Endometrium (tissue), 2 donors: ENCODE results near the gene STBD1.
"Not testable (repeated sequence)": the region's sequence is repeated elsewhere in the genome, so short reads cannot be mapped to it uniquely, and the experiment has no call there.

Source experiments
- FAIRE-seq: peaks from 2 replicates; lab custom pipeline; 2012; peaks lifted over from hg19 to GRCh38; lab: Jason Lieb, UNC
- donor health status: control.
- donor health status: control.

The STBD1 gene

DNA sequence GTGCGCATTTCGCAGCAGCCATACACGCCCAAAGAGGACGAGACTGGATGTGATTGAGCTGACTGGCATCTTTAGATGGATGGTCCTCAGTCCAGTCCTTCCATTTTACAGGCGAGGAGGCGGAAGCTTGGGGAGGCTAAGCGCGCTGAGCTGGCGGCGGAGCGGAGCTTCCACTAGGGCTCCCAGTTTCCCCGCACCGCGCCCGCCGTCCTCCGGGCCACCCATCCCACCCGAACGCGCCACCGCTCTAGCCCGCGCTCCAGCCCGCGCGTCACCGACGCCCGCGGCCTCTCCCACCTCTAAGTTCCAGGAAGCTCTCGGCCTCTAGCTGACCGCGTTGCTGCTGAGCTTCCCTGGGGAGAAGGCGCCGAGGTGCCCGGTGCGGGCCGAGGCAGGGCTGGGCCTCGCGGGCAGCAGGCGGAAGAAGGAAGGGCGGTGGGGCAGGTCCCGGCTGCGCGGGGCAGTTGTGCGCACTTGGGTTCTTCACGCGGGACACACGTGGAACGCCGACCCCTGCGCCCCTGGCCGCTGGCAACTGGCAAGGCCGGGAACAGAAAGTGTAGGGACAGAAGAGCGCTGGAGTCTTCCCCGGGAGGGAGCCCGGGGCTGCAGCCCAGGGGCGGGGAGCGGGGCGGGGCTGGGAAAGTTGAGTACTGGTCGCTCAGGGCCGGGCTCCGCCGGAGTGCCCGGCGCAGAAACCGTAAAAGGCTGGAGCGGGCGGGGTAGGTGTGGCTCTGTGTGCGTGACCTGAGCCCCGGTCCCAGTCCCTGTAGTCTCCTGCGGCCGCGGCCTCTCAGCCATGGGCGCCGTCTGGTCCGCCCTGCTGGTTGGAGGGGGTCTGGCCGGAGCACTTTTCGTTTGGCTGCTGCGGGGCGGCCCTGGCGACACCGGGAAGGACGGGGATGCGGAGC, at the start of gene STBD1:
TSS of gene STBD1 (plus strand) at position 763 of the 911 bp plus-strand sequence. CDS start at position 800, 37 bp downstream.
- no peak for FAIRE-seq

DNA sequence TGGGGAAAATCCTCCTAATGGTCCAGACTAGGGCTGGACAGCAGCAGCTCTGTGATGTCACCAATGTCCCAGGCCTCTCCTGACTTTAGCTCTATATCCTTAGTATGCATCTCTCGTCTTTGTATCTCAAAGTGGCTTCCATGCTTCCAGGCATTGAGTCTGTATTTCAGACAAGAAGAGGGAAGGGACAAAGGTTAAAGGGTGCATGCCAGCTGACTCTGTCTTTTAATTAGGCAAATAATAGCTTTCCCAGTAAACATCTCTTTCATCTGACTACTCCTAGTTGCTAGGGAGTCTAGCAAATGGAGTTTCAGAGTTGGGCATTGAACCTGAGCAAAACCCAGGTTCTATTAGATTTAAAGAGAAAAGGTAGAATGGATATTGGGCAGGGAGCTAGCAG, 49.6 kb upstream of the STBD1 start:
- no peak for FAIRE-seq

GRCh38 chr4:76257824-76258223, 48.7 kb upstream of the STBD1 start:
- no peak for FAIRE-seq

DNA sequence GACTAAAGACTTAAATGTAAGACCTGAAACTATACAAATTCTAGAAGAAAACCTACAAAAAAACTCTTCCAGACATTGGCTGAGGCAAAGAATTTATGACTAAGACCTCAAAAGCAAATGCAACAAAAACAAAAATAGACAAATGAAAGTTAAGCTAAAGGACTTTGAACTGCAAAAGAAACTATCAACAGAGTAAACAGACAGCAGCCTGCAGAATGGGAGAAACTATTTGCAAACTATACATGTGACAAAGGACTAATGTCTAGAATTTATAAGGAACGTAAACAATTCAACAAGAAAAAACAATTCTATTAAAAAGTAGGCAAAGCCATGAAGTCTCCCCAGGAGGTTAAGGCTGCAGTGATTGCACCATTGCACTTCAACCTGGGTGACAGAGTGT, 46.0 kb upstream of the STBD1 start:
- no peak for FAIRE-seq

DNA sequence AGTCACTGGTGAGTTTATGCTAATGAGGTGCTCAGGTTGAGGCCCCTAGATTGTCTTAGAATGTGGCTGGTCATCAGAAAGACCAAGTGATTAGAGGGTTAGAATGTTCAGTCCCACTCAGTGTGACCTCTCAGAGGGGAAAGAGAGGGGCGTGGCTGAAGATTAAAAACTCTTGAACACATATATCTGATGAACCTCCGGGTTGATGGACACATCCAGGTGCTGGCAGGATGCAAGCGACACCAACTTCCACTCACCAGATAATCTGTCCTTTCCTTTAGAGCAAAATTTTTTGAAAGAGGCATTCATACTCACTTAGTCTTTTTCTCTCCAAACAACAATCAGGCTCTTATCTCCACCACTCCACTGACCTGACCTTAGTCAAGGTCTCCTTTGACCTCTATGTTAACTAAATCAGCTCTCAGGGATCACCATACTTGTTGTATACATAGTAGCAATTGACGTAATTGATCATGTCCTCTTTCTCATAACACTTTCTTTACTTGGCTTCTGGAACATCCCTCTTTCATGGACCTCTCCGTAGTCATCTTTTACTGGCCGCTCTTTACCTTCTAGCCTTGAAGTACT, 40.8 kb upstream of the STBD1 start:
- no peak for FAIRE-seq

- FAIRE-seq = no peak
These were observed 39.9 kb upstream of the STBD1 start for GRCh38 chr4:76266627-76267026.

DNA sequence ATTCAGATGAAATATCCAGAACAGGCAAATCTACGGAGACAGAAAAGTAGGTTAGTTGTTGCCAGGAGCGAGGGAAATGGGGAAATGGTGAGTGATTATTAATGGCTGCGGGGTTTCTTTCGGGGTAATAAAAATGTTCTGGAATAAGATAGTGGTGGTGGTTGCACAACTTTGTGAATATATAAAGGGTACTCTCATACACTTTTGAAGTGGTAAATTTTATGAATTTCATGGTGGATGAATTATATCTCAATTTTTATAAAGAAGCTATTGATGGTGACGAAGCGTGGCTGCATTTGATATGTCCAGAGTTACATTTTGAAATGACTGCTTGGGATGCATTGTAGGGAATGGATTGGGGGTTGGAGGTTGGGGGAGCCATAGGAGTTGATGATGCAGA, 38.7 kb upstream of the STBD1 start:
- FAIRE-seq = no peak

GRCh38 chr4:76270244-76271175, 36.0 kb upstream of the STBD1 start:
- FAIRE-seq = no peak

DNA sequence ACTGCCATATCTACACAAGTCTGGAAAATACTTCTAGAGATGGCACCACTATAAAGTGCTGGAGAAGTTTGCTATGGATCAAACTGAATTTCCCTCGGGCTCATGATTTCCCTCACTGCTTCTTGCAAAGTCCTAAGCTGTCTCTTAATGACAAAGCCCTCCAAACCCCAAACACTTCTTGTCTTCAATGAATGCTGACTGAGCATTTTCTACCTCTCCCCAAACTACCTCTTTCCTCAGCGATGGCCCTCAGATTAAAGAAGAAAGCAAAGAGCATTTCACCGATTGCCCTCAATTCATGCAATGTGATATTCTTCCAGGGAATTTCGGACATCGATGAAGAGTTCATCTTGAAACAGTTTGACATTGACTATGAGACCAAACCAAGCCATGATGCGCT, 35.3 kb upstream of the STBD1 start:
- no peak for FAIRE-seq

- no peak for FAIRE-seq
These were observed 34.5 kb upstream of the STBD1 start for GRCh38 chr4:76272073-76272472.

DNA sequence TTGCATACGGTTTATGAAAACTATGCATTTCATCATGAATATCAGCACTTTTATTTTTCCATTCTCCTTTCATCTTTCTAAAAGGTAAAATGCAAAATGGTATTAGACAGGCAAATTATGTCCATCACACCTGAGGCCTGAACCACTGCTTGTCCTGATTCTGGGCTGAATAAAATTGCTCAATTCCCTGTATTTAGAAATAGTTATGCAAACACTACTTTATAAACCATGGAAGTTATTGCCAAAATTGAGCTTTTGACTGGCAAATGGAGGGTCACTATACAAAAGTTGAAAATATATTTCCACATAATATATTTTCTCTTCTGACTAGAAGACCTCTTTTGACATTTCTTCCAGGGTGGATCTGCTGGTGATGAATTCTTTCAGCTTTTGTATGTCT, 34.0 kb upstream of the STBD1 start:
- no peak for FAIRE-seq

- no peak for FAIRE-seq
These were observed 33.5 kb upstream of the STBD1 start for GRCh38 chr4:76272999-76273398.

DNA sequence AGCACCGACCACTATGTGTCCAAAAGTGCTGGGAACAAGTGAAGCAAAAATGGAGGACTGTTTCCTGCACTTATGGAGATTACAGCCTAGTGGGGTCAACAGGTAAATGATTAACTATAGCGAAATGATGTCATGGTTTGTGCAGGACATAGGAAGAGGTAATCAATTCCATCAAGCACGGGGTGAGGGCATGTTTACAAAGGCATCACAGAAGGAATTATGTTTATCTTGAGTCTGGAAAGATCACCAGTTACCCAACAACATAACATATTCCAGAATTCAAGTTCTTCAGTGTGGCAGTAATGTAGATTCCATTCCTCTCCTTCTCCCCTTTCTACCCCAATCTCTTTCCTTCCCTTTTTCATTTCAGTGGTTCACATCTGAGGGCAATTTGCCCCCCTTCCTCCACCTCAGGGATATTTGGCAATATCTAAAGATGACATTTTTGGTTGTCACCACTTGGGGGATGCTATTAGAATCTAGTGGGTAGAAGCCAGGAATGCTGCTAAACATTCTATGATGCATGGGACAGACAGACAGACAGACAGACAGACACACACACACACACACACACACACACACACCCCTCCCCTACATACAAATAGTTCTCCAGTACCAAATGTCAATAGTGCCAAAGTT, 30.9 kb upstream of the STBD1 start:
- no peak for FAIRE-seq

DNA sequence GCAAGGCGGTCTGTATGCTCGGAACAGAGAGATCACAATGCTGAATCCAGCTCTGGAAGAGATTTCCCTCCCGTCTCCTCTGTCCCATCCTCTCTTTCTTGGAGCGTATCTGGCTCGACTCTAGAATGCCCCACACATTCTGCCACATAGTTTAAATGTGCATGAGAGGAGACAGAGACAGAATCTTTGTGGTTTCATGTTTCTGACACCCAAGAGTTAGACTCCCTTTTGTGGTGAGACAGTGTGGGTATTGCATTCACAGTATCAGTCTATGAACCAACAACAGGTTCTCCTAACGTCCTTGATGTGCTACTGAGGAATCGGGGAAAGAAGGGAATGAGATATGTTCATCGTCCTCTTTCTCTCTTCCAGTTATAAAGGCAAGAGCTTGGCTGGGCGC, 29.7 kb upstream of the STBD1 start:
- no peak for FAIRE-seq

DNA sequence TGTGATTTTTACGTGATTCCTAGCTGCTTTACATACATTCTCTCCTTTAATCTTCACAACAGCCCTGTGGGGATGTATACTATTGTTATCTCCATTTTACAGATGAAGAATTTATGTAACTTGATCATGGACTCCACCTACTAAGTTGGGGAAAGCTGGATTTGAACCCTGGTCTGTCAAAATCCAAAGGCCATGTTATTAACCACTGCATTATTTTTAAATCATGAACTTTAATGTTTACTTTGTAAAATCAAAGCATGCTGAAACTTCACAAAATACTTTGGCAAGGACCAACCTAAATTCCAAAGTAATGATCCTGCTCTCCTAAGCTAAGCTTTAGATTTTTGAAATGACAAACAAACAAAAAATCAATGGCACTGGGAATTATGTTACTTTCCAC, 28.9 kb upstream of the STBD1 start:
- FAIRE-seq = no peak

DNA sequence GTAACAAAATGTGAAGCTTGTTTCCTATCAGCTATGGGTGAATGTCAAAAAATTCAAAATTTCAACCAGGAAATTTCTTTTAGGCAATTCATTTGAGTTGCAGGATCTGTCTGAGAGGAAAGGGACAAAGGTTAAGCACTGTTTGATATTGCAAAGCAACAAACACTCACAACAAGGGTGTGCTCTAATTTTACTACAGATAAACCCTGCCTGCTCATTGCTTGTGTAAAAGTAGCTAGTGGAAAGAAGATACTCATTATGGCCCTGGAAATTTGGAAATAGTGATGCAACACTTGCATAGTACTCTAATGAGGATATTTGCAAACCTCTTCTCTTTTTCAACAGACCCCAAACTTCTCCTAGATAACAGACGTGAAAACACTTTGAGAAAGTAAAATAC, 27.9 kb upstream of the STBD1 start:
- no peak for FAIRE-seq

DNA sequence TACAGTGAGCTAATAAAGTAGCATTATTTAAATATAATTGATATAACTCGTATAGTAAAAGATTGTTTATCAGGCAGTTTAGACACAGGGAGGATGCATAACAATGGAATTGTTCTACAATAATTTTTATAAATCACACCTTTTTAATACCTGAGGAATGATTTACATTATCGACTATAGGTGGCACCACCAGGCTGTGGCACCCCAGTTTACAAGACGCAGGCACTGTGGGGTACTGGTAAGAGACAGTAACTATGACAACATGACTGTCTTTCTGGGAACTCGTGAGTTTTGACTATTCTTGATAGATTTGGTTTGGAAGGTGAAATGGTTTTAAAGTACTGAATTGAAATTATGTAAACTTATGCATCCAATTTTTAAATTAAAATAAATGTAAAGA, 27.1 kb upstream of the STBD1 start:
- FAIRE-seq = no peak

- no peak for FAIRE-seq
These were observed 25.8 kb upstream of the STBD1 start for GRCh38 chr4:76280488-76281441.

DNA sequence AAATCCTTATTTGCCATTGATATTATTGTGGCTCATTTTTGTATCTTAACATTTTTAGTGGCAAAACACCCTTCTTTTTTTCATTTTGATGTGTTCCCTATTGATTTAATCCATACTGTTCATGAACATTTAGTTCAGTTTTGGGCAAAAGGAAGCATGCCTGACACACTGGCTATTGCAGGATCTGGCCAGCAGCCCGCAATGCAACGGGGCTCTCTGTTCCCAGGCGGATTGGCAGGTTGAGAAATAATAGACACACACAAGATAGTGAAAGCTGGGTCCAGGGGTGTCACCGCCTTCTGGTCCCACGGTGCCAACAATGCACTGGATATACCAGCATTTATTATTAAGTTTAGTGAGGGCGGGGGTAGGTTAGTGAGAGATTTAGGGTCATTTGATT, 24.9 kb upstream of the STBD1 start:
- FAIRE-seq = not testable (repeated sequence)

- no peak for FAIRE-seq
These were observed 23.4 kb upstream of the STBD1 start for GRCh38 chr4:76282941-76283689.
